Measurements from ENCODE around the gene SLC9B1.
"Not testable (repeated sequence)": the region's sequence is repeated elsewhere in the genome, so short reads cannot be mapped to it uniquely, and the experiment has no call there.

The SLC9B1 gene

DNA sequence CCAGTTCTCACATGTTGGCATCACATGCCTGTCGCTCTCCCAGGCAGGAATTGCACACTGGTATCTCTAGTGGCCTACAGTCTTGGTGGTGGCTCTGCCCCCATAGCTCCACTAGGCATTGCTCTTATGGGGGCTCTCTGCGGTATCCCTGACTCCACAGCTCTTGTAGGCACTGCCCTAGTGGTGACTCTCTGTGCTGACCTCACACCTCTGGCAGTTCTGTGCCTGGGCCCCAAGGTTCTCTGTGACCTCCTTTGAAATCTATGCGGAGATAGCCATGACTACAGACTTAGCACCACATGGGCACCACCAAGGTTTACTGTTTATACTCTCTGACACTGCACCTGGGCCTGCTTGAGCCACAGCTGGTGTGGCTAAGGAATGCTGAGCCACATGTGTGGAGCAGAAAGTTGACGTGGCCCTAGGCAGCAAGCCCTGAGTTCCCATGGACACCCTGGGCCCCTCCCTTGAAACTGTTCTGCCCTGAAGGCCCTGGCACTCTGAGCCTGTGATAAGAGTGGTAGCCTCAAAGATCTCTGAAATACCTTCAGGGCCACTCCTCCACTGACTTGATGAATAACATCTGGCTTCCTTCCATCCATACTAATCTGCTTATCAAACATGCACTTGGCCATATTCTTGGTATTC lies 8.0 kb downstream of the SLC9B1 start:
- DNase-seq, result no peak

DNA sequence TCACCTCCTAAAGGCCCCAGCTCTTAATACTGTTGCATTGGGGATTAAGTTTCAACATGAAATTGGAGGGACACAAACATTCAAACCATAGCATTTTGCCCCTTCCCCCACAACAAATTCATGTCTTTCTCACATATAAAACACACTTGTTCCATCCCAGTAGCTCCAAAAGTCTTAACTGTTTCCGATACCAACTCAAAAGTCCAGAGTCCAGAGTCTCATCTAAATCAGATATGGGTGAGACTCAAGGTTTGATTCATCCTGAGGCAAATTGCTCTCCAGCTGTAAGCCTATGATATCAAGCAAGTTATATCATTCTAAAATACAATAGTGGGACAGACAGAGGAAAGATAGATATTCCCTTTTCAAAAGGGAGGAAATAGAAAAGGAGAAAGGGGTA lies 8.7 kb downstream of the SLC9B1 start:
- no peak for DNase-seq

DNA sequence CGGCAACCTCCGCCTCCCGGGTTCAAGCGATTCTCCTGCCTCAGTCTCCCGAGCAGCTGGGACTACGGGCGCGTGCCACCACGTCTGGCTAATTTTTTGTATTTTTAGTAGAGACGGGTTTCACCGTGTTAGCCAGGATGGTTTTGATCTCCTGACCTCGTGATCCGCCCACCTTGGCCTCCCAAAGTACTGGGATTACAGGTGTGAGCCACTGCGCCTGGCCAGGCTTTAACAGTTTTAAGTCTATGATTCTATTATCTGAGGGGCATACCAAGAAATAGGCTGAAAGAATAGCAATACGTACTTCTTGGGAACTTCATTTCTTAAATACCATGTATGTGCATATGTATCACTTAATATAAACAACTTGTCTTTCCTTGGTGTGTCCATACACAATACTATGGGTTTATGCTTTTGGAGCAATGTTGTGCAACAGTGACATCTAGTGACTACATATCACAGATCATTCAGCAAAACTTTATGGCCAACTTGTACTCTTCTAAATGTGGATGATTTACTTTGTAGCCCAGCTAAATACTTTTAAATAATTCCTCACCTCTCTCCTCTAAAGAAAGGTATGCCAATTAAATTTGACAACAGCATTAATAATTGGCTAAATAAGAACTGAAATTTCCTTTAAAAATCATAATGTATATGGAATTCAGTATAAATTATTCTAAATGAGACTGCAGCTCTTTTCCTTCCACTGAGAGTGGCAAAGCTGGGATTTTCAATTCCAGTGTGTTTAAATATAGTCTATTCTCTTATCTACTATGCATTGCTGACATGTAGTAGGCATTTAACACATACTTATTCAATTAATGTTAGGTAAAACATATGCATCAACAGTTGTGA lies 10.4 kb downstream of the SLC9B1 start:
- no peak for DNase-seq

DNA sequence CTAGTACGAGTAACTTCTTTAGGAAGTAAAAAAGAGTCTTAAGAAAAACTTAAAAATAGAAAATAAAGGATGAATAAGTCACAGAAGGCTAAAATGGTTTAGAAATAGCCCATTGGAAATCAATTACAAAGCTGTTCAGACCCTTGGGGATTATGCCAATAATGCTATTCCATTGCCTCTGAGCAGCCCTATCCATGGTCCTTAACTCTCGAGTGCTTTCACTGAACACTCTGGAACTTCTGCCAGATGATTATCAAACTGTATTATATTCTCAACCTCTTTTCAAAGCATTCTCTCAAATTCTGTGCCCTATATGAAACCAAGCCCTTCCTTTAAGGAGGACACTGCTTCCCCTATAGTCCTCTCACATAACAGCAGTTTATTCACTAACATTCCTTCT lies 17.0 kb downstream of the SLC9B1 start:
- no peak for DNase-seq

DNA sequence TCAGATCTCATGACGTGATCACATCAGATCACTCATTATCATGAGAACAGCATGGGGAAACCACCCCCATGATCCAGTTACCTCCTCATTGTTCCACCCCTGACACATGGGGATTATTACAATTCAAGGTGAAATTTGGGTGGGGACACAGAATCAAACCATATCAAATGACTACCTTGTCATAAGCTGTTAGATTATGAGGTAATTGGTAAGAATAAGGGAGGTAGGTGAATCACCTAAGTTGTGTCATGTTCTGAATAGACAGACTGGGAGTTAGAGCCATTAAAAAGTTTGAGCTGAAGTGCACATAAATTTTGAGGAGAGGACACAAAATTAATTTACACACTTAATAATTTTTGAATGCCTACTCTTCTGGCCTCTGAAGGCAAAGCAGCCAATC lies 24.7 kb downstream of the SLC9B1 start:
- no peak for DNase-seq

DNA sequence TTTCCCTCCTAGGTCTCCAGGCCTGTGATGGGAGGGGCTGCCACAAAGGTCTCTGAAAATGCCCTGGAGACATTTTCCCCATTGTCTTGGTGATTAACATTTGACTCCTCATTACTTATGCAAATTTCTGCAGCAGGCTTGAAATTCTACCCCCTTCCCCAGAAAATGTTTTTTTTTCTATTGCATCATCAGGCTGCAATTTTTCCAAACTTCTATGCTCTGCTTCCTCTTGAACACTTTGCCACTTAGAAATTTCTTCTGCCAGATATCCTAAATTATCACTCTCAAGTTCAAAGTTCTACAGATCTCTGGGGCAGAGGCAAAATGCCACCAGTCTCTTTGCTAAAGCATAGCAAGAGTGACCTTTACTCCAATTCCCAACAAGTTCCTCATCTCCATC lies 25.5 kb downstream of the SLC9B1 start:
- DNase-seq, result not testable (repeated sequence)

DNA sequence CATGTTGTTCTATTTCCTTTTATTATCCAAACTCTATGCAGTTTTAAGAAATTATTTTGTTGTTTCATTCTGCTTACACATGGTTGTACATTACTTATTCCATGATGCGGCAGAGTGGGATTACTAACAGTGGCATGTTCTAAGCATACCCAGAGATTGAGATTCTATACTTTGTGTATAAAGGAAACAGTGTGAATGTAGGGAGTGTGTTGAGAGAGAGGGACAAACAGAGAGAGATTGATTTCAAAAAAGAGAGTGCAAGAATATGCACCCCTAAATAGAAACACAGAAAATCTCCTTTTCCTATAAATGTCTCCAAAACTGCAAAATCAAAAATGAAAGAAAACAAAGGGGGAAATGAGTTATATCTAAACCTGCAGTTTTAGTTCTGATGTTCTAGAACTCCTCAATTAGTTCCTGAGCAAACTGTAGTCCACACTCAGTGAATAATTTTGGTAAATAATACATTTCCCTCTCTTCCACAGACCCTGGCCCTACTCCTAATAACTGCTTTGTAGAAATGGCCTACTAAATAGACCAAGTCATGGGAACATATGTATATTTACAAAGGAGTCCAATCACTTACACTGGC lies 31.0 kb downstream of the SLC9B1 start:
- no peak for DNase-seq

DNA sequence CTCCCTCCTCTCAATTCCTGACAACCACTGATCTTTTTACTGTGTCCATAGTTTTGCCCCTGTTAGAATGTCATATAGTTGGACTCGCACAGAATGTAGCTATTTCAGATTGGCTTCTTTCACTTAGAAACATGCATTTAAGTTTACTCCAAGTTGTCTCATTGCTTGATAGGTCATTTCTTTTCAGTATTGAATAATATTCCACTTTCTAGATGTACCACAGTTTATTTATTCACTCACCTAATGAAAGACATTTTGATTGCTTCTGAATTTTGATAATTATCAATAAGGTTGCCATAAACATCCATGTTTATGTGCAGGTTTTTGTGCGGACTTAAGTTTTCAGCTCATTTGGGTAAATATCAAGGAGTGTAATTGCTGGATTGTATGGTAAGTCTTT lies 38.5 kb downstream of the SLC9B1 start:
- no peak for DNase-seq

DNA sequence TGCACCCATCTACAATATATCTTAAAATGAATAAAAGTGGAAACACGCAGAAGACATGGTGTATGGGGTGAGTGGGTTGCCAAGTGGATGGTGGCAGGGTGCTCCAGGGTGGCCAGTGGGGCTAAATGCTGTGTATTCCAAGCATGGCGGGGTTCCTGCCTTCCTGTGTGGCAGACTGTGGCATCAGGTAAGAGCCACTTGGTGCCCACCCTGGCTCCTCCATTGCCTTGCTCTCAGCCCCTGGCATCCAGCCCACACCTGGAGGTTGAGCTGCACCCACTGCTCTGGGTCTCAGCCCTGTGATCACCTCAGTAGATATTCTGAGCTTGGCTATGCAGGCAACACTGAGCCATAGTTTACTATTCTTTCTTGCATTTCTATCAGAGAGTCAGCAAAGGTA lies 57.7 kb downstream of the SLC9B1 start:
- DNase-seq, result not testable (repeated sequence)

DNA sequence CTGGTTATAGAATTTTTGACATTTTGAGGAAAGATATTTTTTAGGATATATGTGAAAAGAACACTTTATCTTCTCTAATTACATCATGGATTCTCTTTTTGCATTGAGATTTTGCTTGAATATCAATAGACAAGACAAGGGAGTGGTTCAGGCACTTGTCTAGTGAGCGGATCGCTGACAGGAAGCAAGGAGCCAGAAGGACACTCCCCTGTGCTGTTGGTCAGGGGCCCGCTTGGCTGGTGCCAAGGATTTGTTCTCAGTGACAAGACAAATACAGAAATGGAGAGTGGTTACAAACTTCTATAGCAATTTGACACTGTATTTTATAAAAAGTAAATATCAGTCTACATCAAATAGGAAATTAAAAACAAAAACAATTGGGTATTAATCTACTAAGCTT lies 60.0 kb downstream of the SLC9B1 start:
- no peak for DNase-seq

DNA sequence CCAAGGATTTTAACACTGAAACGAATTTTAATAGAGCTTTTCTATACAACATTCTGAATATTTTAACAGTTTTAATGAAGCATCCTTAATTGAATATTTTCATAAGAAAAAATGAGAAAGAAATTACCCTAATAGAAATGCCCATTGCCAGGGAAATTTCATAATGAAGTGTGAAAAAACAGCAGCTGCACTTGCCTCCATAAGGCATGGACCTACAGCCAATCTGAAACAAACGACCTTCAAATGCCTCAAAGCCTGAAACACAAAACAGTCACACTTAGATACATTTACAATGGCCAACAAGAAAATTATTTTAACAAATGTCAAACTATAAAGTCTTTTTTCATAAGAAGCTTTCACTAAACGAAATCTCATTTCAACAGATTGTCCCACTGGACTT lies 74.4 kb downstream of the SLC9B1 start:
- no peak for DNase-seq

DNA sequence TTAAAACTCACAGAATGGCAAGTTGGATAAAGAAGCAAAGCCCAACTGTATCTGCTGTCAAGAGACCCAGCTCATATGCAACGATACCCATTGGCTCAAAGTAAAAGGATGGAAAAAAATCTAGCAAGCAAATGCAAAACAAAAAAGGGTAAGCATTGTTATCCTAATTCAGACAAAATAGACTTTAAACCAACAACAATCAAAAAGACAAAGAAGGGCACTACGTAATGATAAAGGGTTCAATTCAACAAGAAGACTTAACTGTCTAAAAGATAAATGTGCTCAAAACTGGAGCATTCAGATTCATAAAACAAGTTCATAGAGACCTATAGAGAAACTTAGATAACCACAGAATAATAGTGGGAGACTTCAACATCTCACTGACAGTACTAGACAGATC lies 81.4 kb downstream of the SLC9B1 start:
- not testable (repeated sequence) for DNase-seq

DNA sequence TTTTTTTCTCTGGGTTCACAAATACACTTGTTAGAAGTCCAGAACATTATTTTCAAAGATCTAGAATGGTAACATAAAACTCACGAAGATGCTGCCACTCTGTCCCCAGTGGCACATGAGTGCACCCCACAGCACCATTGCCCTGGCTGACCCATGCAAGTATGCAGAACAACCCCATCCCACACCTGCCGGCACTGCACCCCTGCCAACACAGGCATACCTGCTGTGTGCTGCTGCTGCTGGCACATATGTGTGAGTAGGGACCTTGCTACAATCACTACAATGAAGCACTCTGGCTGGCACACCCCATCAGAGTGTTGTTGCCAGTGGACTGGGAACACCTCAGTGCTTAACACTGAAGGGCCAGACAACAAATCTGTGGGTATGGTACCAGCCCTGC lies 83.8 kb downstream of the SLC9B1 start:
- DNase-seq, result no peak

DNA sequence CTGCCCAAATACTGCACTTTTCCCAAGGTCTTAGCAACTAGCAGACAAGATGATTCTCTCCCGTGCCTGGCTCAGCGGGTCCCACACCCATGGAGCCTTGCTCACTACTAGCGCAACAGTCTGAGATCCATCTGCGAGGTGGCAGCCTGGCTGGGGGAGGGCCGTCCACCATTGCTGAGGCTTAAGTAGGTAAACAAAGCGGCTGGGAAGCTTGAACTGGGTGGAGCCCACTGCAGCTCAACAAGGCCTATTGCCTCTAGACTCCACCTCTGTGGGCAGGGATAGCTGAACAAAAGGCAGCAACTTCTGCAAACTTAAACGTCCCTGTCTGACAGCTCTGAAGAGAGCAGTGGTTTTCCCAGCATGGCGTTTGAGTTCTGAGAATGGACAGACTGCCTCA lies 99.8 kb downstream of the SLC9B1 start:
- not testable (repeated sequence) for DNase-seq

DNA sequence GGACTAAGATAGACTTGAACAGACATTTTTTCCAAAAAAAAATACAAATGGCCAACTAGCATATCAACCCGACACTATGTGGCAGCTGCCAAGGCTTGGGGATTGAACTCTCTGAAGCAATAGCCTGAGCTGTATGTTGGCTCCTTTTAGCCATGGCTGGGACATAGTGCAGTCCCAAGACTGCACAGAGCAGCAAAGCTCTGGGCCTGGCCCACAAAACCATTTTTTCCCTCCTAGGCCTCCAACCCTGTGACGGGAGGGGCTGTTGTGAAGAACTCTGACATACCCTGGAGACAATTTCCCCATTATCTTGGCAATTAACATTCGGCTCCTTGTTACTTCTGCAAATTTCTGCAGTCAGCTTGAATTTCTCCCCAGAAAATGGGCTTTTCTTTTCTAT lies 100.6 kb downstream of the SLC9B1 start:
- DNase-seq, result no peak

DNA sequence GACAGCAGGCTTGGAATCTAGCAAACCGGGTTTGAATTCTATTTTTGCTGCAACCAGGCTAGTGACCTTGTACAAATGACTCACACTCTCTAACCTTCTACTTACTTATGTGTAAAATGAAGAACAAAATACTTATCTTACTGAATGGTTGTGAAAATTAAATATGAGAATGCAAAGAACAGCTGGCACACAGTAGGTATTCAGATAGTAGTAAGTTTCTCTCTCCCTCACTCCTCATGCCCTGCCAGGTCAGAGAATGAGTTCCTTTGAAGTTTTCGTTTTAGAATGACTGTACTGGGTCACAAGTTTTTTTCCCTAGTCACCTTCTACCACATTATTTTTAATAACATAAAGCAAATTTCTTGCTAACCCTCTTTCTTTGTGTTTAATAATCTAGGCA lies 117.7 kb downstream of the SLC9B1 start:
- DNase-seq, result no peak

DNA sequence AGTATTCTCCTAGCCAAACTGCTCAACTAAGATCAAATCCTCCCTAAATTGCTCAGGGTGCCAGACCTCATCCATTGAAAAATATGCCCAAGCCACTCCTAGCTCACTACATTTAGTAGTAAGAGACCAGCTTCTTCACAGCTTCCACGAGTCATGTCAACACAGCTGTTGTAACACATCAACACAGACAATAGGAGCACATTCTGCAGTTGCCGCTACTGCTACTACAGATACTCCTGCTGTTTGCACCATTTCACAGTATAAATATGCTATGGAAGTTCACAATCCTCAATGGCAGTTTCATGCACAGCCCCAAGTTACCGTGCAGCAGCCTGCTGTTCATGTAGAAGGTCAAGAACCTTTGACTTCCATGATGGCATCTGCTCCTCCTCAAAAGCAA lies 121.9 kb downstream of the SLC9B1 start:
- DNase-seq, result not testable (repeated sequence)

DNA sequence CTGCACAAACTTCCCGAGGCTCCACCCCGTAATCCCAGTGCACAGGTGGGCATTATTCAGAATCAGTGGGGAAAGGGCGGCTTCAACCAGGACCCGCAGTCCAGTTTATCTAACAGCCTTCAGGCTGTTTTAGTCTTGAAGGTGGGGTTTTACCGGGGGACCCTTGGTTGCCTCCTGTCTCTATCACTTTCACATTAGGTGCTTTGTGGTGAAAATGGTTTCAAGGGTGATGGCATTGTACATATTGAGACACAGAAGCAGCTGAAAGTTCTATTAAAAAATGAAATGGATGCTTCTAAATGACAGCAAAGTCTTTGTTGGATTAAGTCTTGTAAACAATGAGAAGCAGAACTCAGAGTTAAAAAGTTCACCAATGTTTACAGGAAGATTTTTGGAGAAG lies 123.0 kb downstream of the SLC9B1 start:
- DNase-seq, result not testable (repeated sequence)

DNA sequence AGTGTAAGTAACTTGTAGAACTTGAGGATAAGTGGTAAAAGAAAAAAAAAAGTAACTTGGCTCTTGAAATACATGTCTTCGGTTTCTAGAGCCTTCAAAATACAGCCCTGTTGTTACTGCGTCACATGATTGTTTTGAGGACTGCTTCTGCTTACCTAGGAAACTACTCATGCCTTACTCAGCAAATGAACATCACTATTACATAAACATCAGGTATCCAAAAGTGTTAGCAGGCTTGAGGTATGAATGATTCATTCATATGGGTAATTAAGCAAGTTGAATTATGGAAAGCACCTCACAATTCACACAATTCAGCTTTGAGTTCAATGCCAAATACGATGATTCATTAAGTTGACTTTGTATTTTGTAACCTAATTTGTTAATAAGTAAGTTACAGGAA lies 129.6 kb downstream of the SLC9B1 start:
- not testable (repeated sequence) for DNase-seq

DNA sequence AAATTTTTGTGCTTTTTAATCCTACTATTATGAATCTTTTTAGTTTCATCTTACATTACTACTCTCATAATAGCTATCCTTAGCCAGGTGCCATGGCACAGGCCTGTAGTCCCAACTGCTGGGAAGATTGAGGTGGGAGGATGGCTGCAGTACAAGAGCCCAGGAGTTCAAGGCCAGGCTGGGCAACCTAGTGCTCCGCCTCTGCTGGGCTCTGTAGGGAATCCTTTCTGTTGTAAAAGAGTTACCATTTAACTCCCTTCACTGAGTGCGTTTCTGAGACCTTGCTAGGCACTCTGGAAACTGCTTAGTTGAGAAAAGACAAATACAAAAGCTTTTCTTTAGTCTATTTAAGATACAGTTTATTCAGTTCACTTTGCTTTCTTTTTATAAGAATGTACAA lies 130.9 kb downstream of the SLC9B1 start:
- not testable (repeated sequence) for DNase-seq

DNA sequence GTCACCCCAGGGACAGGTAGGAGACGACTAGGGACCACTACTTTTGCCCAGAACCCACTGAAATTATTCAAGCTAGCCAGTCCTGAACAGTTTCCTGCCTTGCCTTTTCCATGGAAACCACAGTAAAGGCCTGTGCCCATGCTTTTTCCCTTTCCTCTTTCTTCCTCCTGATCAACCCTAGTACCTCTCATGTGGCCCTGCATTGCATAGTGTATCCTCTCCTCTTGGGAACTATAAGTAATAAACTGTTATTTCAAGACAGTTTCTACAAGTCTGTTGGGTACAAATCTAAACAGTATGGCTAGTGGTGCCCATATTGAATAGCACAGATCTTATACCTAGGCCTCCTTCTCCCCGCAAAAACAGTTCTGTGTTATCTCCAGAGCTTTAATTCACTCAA lies 136.2 kb downstream of the SLC9B1 start:
- no peak for DNase-seq

DNA sequence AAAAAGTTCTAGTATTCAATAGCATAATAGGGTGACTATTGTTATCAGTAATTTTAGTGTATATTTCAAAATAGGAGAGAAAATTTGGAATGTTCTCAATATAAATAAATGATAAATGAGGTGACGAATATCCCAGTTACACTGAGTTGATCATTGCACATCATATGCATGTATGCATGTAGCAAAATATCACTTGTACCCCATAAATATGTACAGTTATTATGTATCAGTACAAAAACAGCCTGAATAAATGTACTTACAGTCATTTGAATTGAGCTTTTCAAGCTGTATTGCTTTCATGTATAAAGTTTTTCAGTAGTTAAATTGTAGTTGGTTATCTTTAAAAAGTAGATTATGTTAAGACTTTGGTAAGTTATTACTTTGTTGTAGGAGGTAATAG lies 138.2 kb downstream of the SLC9B1 start:
- no peak for DNase-seq

DNA sequence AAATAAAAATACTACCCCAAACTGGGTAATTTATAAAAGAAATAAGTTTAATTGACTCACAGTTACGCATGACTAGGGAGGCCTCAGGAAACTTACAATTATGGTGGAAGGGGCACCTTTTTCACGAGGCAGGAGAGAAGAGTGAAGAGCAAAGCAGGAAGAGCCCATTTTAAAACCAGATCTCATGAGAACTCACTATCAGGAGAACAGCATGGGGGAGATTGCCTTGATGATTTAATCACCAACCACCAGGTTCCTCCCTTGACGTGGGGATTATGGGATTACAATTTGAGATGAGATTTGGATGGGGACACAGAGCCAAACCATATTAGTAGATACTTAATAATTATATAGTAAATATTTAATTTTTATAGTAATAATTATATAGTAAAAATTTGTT lies 140.6 kb downstream of the SLC9B1 start:
- no peak for DNase-seq

DNA sequence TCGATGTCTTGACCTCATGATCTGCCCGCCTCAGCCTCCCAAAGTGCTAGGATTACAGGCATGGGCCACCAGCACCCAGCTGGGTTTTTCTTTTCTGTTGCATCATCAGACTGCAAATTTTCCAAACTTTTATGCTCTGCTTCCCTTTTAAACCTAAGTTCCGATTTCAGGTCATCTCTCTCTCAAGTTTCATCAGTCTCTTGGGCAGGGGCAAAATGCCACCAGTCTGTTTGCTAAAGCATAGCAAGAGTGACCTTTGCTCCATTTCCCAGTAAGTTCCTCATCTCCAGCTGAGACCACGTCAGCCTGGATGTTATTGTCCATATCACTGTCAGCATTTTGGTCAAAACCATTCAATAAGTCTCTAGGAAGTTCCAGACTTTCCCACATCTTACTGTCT lies 141.2 kb downstream of the SLC9B1 start:
- DNase-seq, result not testable (repeated sequence)
